Body of pancreas (tissue), 4 donors: ENCODE data around the gene NINJ1.

Experiments used
- CTCF ChIP-seq, 7 experiments: fragments of 450-650 bp in 4 of 7; fragments of 200-600 bp in 3 of 7; sonication (generic) in 3 of 7; IDR thresholded peaks; one replicate each; pipeline ENCODE4 v1.5.1; 2016 to 2019; ENCODE audit warnings: antibody characterized with exemption in 7 of 7
- POLR2A ChIP-seq, 3 donors: fragments of 450-650 bp; IDR thresholded peaks; one replicate each; pipeline ENCODE4 v1.6.1; 2016; ENCODE audit warnings: antibody characterized with exemption in 3 of 3, mild to moderate bottlenecking in 2 of 3

GRCh38 chr9:93114984-93115335, 19.1 kb downstream of the NINJ1 start:
- TF ChIP-seq CTCF (IDR thresholded peaks at IDR 0.05) (no peak), POLR2A (IDR thresholded peaks at IDR 0.05) (no peak)
